ENCODE results near the gene TPX2.

GRCh38 chr20:31839782-31840487, 100.8 kb downstream of the TPX2 start:
- TF ChIP-seq POLR2A (IDR thresholded peaks at IDR 0.05) (no peak), CTCF (IDR thresholded peaks at IDR 0.05) (no peak), EP300 (IDR thresholded peaks at IDR 0.05) (no peak)
